AG04449 (cell line): ENCODE data around the gene RGS11.

Experiments
- CTCF ChIA-PET: fragments of 350-600 bp; formaldehyde crosslinking; extraction: SDS; loops from one replicate; lab custom pipeline; 2021; ENCODE audit warnings: antibody characterized with exemption; lab: Yijun Ruan, JAX
- POLR2A ChIA-PET: fragments of 400-600, 350-600 bp; formaldehyde crosslinking; extraction: SDS; loops from one replicate; lab custom pipeline; 2020; ENCODE audit warnings: antibody characterized with exemption, inconsistent platforms; lab: Yijun Ruan, JAX
- DNase-seq: peaks from one replicate; pipeline ENCODE4 v3.0.0-alpha.2; 2010; ENCODE audit warnings: low read depth, low spot score
- H3K4me3 ChIP-seq: 2 replicates; pipeline ENCODE4 v1.5.1; 2011; ENCODE audit warnings: low read depth, mild to moderate bottlenecking, control low read depth, low read length
- CTCF ChIP-seq: IDR thresholded peaks from one replicate; pipeline ENCODE4 v1.5.1; 2011; ENCODE audit warnings: mild to moderate bottlenecking, moderate library complexity, low read length, control low read depth, inconsistent platforms; ENCODE audit not compliant: insufficient read depth; ENCODE audit errors: missing control alignments

Gene RGS11

DNA sequence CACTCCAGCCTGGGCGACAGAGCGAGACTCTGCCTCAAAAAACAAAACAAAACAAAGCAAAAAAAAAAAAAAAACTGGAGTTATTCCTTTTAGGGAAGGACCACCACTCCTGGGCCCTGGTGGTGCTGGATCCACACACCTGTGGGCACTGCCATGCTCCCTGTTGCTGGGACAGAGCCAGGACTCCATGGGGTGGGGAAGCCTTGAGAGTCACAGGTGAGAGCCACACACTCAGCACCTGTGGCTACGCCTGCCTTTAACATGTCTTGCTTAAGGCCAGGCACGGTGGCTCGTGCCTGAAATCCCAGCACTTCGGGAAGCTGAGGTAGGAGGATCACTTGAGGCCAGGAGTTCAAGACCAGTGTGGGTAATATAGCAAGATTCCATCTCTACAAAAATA lies 25.5 kb upstream of the RGS11 start:
- ChIA-PET POLR2A (no interaction called here), CTCF (no interaction called here)
- no peak overlapping the region for H3K4me3 ChIP-seq
- DNase-seq: no peak
- TF ChIP-seq CTCF: no peak

- H3K4me3 ChIP-seq: no peak overlapping the region
- no peak for TF ChIP-seq CTCF
- ChIA-PET CTCF (no interaction called here), POLR2A (no interaction called here)
- DNase-seq: no peak
These were observed 22.1 kb upstream of the RGS11 start for GRCh38 chr16:297832-298231.

DNA sequence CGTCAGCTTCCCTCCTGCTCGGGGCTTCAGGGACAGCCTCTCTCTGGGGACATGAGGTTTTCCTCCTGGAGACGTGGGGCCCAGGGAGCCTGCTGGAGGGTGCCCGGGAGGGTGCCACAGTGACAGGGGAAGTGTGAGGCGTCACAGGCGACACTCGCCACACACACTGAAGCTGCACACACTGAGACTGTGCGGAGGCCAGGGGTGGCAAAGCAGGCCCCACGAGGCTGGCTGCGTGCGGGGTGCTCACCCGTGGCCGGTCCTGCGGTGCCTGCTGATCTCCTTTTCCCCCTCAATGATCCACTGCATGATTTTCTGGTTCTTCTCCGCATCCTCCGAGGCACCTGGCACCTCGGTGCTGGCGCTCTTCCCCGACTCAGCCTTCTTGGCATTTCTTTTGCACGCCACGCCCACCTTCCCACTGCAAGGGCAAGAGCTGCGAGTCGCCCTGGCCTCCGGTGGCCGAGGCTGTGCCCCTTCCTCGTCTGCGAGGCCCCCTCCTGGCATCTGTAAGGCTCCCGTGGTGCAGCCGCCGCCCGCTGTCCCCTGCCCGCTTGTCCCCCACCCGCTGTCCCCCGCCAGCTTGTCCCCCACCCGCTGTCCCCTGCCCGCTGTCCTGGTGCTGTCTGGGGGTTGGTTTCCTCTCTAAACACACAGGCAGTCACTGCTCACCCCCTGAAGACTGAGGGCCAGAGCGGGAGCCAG lies 21.2 kb upstream of the RGS11 start:
- TF ChIP-seq CTCF: no peak
- POLR2A ChIA-PET: no interaction called here
- CTCF ChIA-PET: no interaction called here
- no peak for DNase-seq
- no peak overlapping the region for H3K4me3 ChIP-seq

DNA sequence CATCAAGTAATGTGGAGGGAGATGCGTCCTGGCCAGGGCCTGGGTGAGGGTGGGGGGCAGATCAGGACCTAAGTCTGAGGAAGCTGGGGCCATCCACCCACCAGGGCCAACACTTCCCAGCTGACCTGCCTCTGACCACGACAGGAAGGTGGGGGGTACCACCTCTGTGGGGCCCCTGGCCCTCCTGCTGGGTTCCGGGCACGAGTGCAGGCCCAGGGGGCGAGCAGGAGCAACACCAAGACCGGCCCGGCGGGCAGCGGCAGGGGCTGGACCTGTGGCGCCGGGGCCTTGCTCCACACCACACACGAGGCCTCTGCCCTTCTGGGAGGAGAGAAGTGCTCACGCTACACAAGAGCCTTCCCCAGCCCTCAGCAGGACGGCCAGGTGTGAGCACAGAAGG lies 20.5 kb upstream of the RGS11 start:
- ChIA-PET POLR2A (no interaction called here), CTCF (no interaction called here)
- no peak for TF ChIP-seq CTCF
- no peak for DNase-seq
- H3K4me3 ChIP-seq: no peak overlapping the region

DNA sequence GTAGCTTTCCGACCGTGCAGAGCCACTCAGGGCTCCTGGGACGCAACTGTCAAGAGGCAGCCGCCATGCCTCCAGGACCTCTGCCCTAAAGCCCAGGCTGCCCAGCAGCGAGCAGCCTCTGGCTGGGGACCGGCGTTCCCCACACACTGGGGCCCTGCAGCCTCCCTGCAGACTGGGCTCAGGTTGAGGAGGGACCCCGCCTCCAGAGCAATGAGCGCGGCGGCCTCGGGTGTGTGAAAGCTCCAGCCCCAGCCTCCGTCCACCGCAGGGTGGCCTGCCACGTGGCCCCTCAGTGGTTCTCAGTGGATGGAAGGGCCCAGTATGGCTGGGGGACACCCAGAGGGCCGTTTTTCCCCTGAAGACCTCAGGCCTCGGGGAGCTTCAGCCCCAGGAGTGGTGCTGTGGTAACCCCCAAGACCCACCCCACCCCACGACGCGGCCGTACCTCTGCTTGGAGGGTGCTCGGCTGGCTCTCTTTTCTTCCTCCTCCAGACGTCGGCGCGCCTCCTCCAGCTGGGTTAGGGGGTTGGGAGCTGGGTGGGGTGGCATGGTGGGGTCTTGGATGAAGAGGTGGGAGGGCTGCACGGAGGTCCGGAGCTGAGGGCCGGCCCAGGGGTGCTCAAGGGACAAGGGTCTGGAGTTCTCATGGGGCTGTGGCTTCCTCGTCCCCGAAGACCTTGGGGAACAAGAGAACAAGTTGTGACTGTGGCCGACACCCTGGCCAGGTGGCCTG lies 17.5 kb upstream of the RGS11 start:
- POLR2A ChIA-PET: no interaction called here
- TF ChIP-seq CTCF: no peak
- CTCF ChIA-PET: no interaction called here
- DNase-seq: no peak
- H3K4me3 ChIP-seq: no peak overlapping the region

- no peak for TF ChIP-seq CTCF
- CTCF ChIA-PET: no interaction called here
- POLR2A ChIA-PET: no interaction called here
- H3K4me3 ChIP-seq: no peak overlapping the region
- no peak for DNase-seq
These were observed 15.8 kb upstream of the RGS11 start for GRCh38 chr16:291539-291938.
